Epithelial cell of esophagus (primary cell): ENCODE data around the gene ZNRF1.
"Not testable (repeated sequence)": the region's sequence is repeated elsewhere in the genome, so short reads cannot be mapped to it uniquely, and the experiment has no call there.

ENCODE experiments used
- DNase-seq: peaks from one replicate; pipeline ENCODE4 v3.0.0; 2010; ENCODE audit warnings: low read depth
- H3K4me3 ChIP-seq: 2 replicates; pipeline ENCODE4 v1.5.1; 2011; ENCODE audit warnings: mild to moderate bottlenecking, low read length, control low read depth
- CTCF ChIP-seq: IDR thresholded peaks from 2 replicates; pipeline ENCODE4 v1.5.1; 2011; ENCODE audit warnings: low read depth, mild to moderate bottlenecking, low read length, control low read depth, inconsistent platforms; ENCODE audit not compliant: insufficient read depth; ENCODE audit errors: missing control alignments

The ZNRF1 gene

GRCh38 chr16:75086688-75087374 lies 88.0 kb downstream of the ZNRF1 start:
- TF ChIP-seq CTCF, result no peak
- no peak for DNase-seq
- H3K4me3 ChIP-seq, result no peak overlapping the region

- DNase-seq, result peak; percentile 27
- no peak for TF ChIP-seq CTCF
- H3K4me3 ChIP-seq, result no peak overlapping the region
These were observed 88.7 kb downstream of the ZNRF1 start for GRCh38 chr16:75087375-75087979.

GRCh38 chr16:75088216-75088615 lies 89.4 kb downstream of the ZNRF1 start:
- no peak overlapping the region for H3K4me3 ChIP-seq
- TF ChIP-seq CTCF, result no peak
- no peak for DNase-seq

- no peak overlapping the region for H3K4me3 ChIP-seq
- no peak for TF ChIP-seq CTCF
- no peak for DNase-seq
These were observed 90.1 kb downstream of the ZNRF1 start for GRCh38 chr16:75088934-75089333.

- TF ChIP-seq CTCF, result no peak
- H3K4me3 ChIP-seq, result no peak overlapping the region
- no peak for DNase-seq
These were observed 90.8 kb downstream of the ZNRF1 start for GRCh38 chr16:75089486-75090202.

- peak; percentile 72 for DNase-seq
- H3K4me3 ChIP-seq, result not testable (repeated sequence)
These were observed 92.1 kb downstream of the ZNRF1 start for GRCh38 chr16:75090899-75091298.

- H3K4me3 ChIP-seq, DNase-seq: not testable (repeated sequence)
These were observed 92.8 kb downstream of the ZNRF1 start for GRCh38 chr16:75091619-75092018.

- DNase-seq, result no peak
- no peak overlapping the region for H3K4me3 ChIP-seq
- TF ChIP-seq CTCF, result no peak
These were observed 94.0 kb downstream of the ZNRF1 start for GRCh38 chr16:75092777-75093176.
